GM12878 (cell line): ENCODE results near the gene GNAQ.

Experiments
- CEBPB ChIP-seq, 2 experiments: fragments of 150-350 bp in 1 of 2; IDR thresholded peaks; 2 replicates each; pipeline ENCODE4 v1.6.1; 2012 to 2014; ENCODE audit warnings: low read depth in 2 of 2, low read length in 2 of 2, borderline replicate concordance in 1 of 2, inconsistent platforms in 1 of 2
- EZH2 ChIP-seq: IDR thresholded peaks from 2 replicates; pipeline ENCODE4 v1.6.1; 2012; ENCODE audit warnings: low read depth, mild to moderate bottlenecking, control low read depth, inconsistent platforms, low read length, borderline replicate concordance; ENCODE audit not compliant: control insufficient read depth
- RAD21 ChIP-seq: IDR thresholded peaks from 2 replicates; pipeline ENCODE4 v1.6.1; 2011; ENCODE audit warnings: mild to moderate bottlenecking, low read depth, low read length, moderate library complexity; ENCODE audit not compliant: insufficient read depth
- SRF ChIP-seq, 2 experiments: IDR thresholded peaks; 2 replicates each; pipeline ENCODE4 v1.6.1; 2011; ENCODE audit warnings: low read depth in 2 of 2, low read length in 2 of 2, mild to moderate bottlenecking in 1 of 2, moderate library complexity in 1 of 2

GRCh38 chr9:77975036-77975435 is 56.6 kb downstream of the GNAQ start:
- no peak for TF ChIP-seq SRF (IDR thresholded peaks at IDR 0.05; ENCODE audit: low read depth in 2 of 2, low read length in 2 of 2)
- no peak for TF ChIP-seq EZH2
- TF ChIP-seq RAD21: no peak
- TF ChIP-seq CEBPB (IDR thresholded peaks at IDR 0.05; ENCODE audit: borderline replicate concordance in 1 of 2, low read depth in 2 of 2, low read length in 2 of 2): no peak
